Common myeloid progenitor, CD34-positive (primary cell): ENCODE measurements around the gene GPN3.

Source experiments
- CTCF ChIA-PET: fragments of 350-600 bp; sonication (Branson Sonifier 250); formaldehyde crosslinking; loops from one replicate; lab custom pipeline; 2021; ENCODE audit warnings: antibody characterized with exemption; lab: Charles Lee
- POLR2A ChIA-PET: fragments of 350-600 bp; sonication (Branson Sonifier 250); formaldehyde crosslinking; loops from one replicate; lab custom pipeline; 2021; ENCODE audit warnings: antibody characterized with exemption; lab: Charles Lee
- DNase-seq, 3 donors: peaks; one replicate each; pipeline versions ENCODE4 v3.0.0 to v3.0.0-alpha.2; 2013
- H3K27ac ChIP-seq, 2 experiments: 1 replicate in 1 of 2; 2 replicates in 1 of 2; pipeline ENCODE4 v1.7.0; 2013; ENCODE audit warnings: inconsistent platforms in 2 of 2, low read length in 2 of 2, mild to moderate bottlenecking in 2 of 2, low read depth in 1 of 2, moderate library complexity in 1 of 2; ENCODE audit not compliant: severe bottlenecking in 2 of 2, insufficient read depth in 1 of 2, poor library complexity in 1 of 2
- H3K27me3 ChIP-seq, 5 experiments: replicated peaks in 2 of 5; 1 replicate in 3 of 5; 2 replicates in 2 of 5; pipeline versions ENCODE4 v1.6.1 to v1.7.0; 2013; ENCODE audit warnings: low read length in 4 of 5, mild to moderate bottlenecking in 2 of 5, moderate library complexity in 2 of 5, inconsistent platforms in 1 of 5; ENCODE audit not compliant: insufficient read depth in 5 of 5, control insufficient read depth in 4 of 5
- H3K36me3 ChIP-seq, 4 experiments: 1 replicate in 2 of 4; 2 replicates in 2 of 4; pipeline versions ENCODE4 v1.6.1 to v1.7.0; 2013; ENCODE audit warnings: low read length in 3 of 4, control low read depth in 1 of 4, mild to moderate bottlenecking in 1 of 4; ENCODE audit not compliant: control insufficient read depth in 4 of 4, insufficient read depth in 4 of 4
- H3K4me1 ChIP-seq, 4 experiments: 1 replicate in 3 of 4; 2 replicates in 1 of 4; pipeline versions ENCODE4 v1.6.1 to v1.7.1; 2013; ENCODE audit warnings: low read length in 3 of 4, mild to moderate bottlenecking in 3 of 4, control low read depth in 1 of 4, inconsistent platforms in 1 of 4, moderate library complexity in 1 of 4; ENCODE audit not compliant: control insufficient read depth in 4 of 4, insufficient read depth in 4 of 4; ENCODE audit errors: control extremely low read depth in 1 of 4
- H3K4me3 ChIP-seq, 7 experiments: 1 replicate in 4 of 7; 2 replicates in 3 of 7; pipeline versions ENCODE4 v1.5.1 to v1.7.0; 2013; ENCODE audit warnings: mild to moderate bottlenecking in 7 of 7, low read length in 6 of 7, moderate library complexity in 6 of 7, inconsistent platforms in 2 of 7, low read depth in 2 of 7, control low read depth in 1 of 7; ENCODE audit not compliant: insufficient read depth in 4 of 7, control insufficient read depth in 1 of 7; ENCODE audit errors: extremely low read depth in 1 of 7
- H3K9me3 ChIP-seq, 5 experiments: 1 replicate in 4 of 5; 2 replicates in 1 of 5; pipeline versions ENCODE4 v1.6.1 to v1.7.1; 2013; ENCODE audit warnings: low read length in 4 of 5, mild to moderate bottlenecking in 2 of 5, inconsistent platforms in 1 of 5, low read depth in 1 of 5, moderate library complexity in 1 of 5; ENCODE audit not compliant: control insufficient read depth in 4 of 5, insufficient read depth in 2 of 5; ENCODE audit errors: control extremely low read depth in 1 of 5
- WGBS: methylation state at CpG from one replicate; pipeline ENCODE4 v1.1.5; 2013; ENCODE audit not compliant: insufficient coverage; 5-methylcytosine and 5-hydroxymethylcytosine counted together

GPN3 gene

DNA sequence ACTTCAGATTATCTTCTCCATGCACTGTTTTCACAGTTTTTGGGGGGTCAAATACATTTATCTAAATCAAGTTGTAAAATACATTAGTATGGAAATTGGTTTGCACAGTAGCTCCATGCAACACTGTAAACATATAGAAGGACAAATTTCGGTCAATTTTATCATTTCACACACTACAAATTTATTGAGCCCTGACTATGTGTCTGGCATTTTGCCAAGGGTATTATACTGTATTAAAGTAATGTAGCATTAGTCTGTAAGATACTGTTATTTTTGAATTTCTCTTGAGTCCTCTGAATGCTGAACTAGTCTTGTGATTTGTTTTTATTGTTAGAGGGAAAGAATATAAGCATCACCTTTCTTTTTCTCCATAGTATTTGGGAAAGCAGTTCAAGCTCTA is 35.4 kb upstream of the GPN3 start:
- no CpG with 5 or more reads among the region's 1 CpG for WGBS
- no peaks in the 10 kb centered on the region for H3K27me3 ChIP-seq
- no peak overlapping the region for H3K27ac ChIP-seq
- no peaks in the 10 kb centered on the region for H3K9me3 ChIP-seq
- no peak for DNase-seq
- H3K4me1 ChIP-seq: peaks cover 14 to 34% (median 28%) of the 10 kb centered on the region in 4 experiments
- CTCF ChIA-PET: interaction anchor here (0.9 to 1.0 kb wide), 3 partner anchors 36 to 54 kb away, joined by 3 read pairs; partner anchors contain the start of gene ARPC3
- H3K4me3 ChIP-seq: no peak overlapping the region
- H3K36me3 ChIP-seq: peaks cover 0 to 2% (median 0%) of the 10 kb centered on the region in 4 experiments
- POLR2A ChIA-PET: interaction anchor here (0.5 to 0.6 kb wide), 2 partner anchors 23 to 25 kb away, joined by 4 read pairs; no protein-coding TSS in a partner anchor

DNA sequence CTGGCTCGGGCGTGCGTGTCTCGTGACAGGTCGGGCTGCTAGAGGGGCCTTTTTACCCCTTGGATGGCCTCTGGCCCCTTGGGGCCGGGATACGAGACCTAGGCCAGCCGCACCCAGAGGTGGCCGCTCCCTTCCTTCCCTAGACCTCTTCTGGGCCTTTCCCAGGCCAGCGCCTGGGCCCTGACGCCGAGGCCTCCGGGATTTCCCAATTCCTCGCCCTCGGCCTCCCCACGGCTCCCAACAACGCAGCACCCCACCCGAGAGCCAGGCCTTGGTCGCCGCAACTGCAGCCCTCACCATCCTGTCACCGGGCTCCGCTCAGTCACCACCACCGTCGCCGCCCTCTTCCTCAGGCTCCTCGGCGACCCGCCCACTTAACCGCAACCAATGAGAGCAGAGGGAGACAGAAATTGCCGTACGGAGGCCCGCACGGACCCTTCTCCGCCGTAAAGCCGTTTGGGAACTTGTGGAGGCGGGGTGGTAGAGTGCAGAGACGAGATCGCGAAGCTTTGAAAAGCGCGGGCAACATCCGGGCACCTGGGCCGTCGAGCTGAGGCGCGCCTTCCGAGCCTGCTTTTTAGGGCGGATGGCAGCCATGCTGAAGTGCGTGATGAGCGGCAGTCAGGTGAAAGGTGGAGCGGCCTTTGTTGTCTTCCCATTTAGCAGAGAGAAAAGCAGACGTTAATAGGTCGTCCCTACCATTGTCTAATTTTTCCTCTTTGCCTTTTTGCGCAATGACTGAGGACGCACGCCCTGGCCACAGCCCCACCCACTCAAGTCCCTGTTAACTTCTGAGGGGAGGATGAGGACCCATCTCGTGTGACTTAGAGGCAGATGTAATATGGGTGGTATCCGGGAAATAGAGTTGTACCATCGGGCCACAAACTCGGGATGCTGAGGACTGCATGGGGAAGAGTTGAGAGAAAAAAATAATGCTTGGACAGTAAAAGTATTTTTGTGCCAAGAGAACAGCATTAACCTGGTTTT is 34.0 kb upstream of the GPN3 start, which contains the start of the genes RAD9B and VPS29:
Gene RAD9B, plus strand, starts transcription at position 580 of the 987 bp plus-strand sequence. Its CDS starts 7 bp downstream, at position 587.
Gene VPS29, minus strand, starts transcription at position 360 of the 987 bp plus-strand sequence. Its CDS starts 60 bp downstream, at position 300.
- Histone ChIP-seq H3K4me3 (peak within 1 kb of the TSS; percentile 63 to 93 (median 89)), H3K27ac (peak within 1 kb of the TSS; percentile 93 to 98), H3K4me1 (peaks cover 14 to 34% (median 28%) of the 10 kb centered on the region in 4 experiments), H3K36me3 (peaks cover 0 to 2% (median 0%) of the 10 kb centered on the region in 4 experiments), H3K27me3 (no peaks in the 10 kb centered on the region), H3K9me3 (no peaks in the 10 kb centered on the region)
- 10% methylated on average over 49 of the region's 61 CpGs for whole genome bisulfite sequencing
- peak; percentile 99 to 100 (median 100) for DNase-seq
- POLR2A ChIA-PET: interaction anchor here (0.6 to 2.0 kb wide), 4 partner anchors 32 to 104 kb away, joined by 3 to 19 read pairs (median 3); partner anchors contain the start of genes ARPC3 and FAM216A
- CTCF ChIA-PET: interaction anchor here (1.2 to 4.4 kb wide), 5 partner anchors 16 to 77 kb away, joined by 3 to 23 read pairs (median 7); partner anchors contain the start of genes ARPC3, FAM216A and GPN3

- under 1% methylated on average over 17 of the region's 17 CpGs for WGBS
- peaks cover 0 to 4% (median 2%) of the 10 kb centered on the region in 4 experiments for H3K36me3 ChIP-seq
- peak in 1 of 3 donors; percentile 54 for DNase-seq
Measured at GRCh38 chr12:110501399-110501751, 33.3 kb upstream of the GPN3 start.

GRCh38 chr12:110498984-110499706 is 31.1 kb upstream of the GPN3 start:
- peak; percentile 10 to 64 (median 63) for DNase-seq
- H3K9me3 ChIP-seq: no peaks in the 10 kb centered on the region
- ChIA-PET POLR2A (no interaction called here), CTCF (interaction anchor here (0.9 to 4.4 kb wide), 4 partner anchors 12 to 101 kb away, joined by 3 to 23 read pairs (median 4); partner anchors contain the start of genes ARPC3, FAM216A and GPN3)
- H3K27me3 ChIP-seq: no peaks in the 10 kb centered on the region
- peak overlapping the region; percentile 8 to 98 for H3K27ac ChIP-seq
- H3K4me1 ChIP-seq: peaks cover 14 to 34% (median 28%) of the 10 kb centered on the region in 4 experiments
- H3K36me3 ChIP-seq: peaks cover 6 to 18% (median 16%) of the 10 kb centered on the region in 4 experiments
- peak overlapping the region in 1 of 7 experiments; percentile 37 for H3K4me3 ChIP-seq
- no CpG with 5 or more reads among the region's 4 CpGs for WGBS

More at GRCh38 chr12:110501399-110501751, 33.3 kb upstream of the GPN3 start:
- Histone ChIP-seq H3K4me3 (peak overlapping the region; percentile 63 to 93 (median 89)), H3K27ac (peak overlapping the region; percentile 93 to 98), H3K27me3 (no peaks in the 10 kb centered on the region), H3K4me1 (peaks cover 14 to 34% (median 28%) of the 10 kb centered on the region in 4 experiments), H3K9me3 (no peaks in the 10 kb centered on the region)
- POLR2A ChIA-PET: interaction anchor here (0.6 to 2.0 kb wide), 4 partner anchors 32 to 918 kb away, joined by 3 to 19 read pairs (median 4); partner anchors contain the start of genes ARPC3, FAM216A and GPN3
- CTCF ChIA-PET: interaction anchor here (1.2 to 4.4 kb wide), 5 partner anchors 15 to 78 kb away, joined by 3 to 23 read pairs (median 7); partner anchors contain the start of genes ARPC3, FAM216A and GPN3

GRCh38 chr12:110475426-110475825 is 7.4 kb upstream of the GPN3 start:
- H3K36me3 ChIP-seq: peaks cover 2 to 34% (median 11%) of the 10 kb centered on the region in 4 experiments
- H3K27ac ChIP-seq: no peak overlapping the region
- CTCF ChIA-PET: interaction anchor here (0.6 to 1.1 kb wide), 2 partner anchors 12 to 21 kb away, joined by 4 read pairs; no protein-coding TSS in a partner anchor
- no peaks in the 10 kb centered on the region for H3K9me3 ChIP-seq
- H3K4me3 ChIP-seq: no peak overlapping the region
- WGBS: 100% methylated on average over 1 of the region's 7 CpGs
- POLR2A ChIA-PET: no interaction called here
- peaks cover 0 to under 1% (median 0%) of the 10 kb centered on the region in 4 experiments for H3K4me1 ChIP-seq
- no peak for DNase-seq
- no peaks in the 10 kb centered on the region for H3K27me3 ChIP-seq

- Histone ChIP-seq H3K27ac (peak overlapping the region; percentile 87 to 93), H3K4me1 (peaks cover 5 to 36% (median 25%) of the 10 kb centered on the region in 4 experiments), H3K4me3 (peak overlapping the region; percentile 74 to 97 (median 90)), H3K27me3 (no peaks in the 10 kb centered on the region), H3K36me3 (peaks cover 4 to 22% (median 14%) of the 10 kb centered on the region in 4 experiments), H3K9me3 (no peaks in the 10 kb centered on the region)
- WGBS: 0% methylated on average over 11 of the region's 15 CpGs
- CTCF ChIA-PET: interaction anchor here (0.6 to 11.3 kb wide), 10 partner anchors 10 to 144 kb away, joined by 3 to 200 read pairs (median 6); partner anchors contain the start of gene ARPC3
- POLR2A ChIA-PET: interaction anchor here (0.9 to 2.4 kb wide), 4 partner anchors 9 to 33 kb away, joined by 3 to 28 read pairs (median 4); partner anchors contain the start of gene ARPC3
- no peak for DNase-seq
Measured at GRCh38 chr12:110467847-110468213, 227 bp downstream of the GPN3 start.
